NB4 (cell line): ENCODE results near the gene GRPR.

Experiments used
- CTCF ChIP-seq: IDR thresholded peaks from one replicate; pipeline ENCODE4 v1.5.1; 2012; ENCODE audit warnings: low read depth, low read length
- MAX ChIP-seq: IDR thresholded peaks from 2 replicates; pipeline ENCODE4 v1.6.1; 2011; ENCODE audit warnings: low read depth, low read length
- POLR2A ChIP-seq: IDR thresholded peaks from 2 replicates; pipeline ENCODE4 v1.6.1; 2011; ENCODE audit warnings: mild to moderate bottlenecking; ENCODE audit not compliant: insufficient read length; ENCODE audit errors: extremely low read depth

- TF ChIP-seq CTCF (no peak), POLR2A (no peak), MAX (no peak)
These were observed 27.2 kb upstream of the GRPR start for GRCh38 chrX:16096141-16096540.
